GM19397 (cell line): ENCODE measurements around the gene PPIB.

Experiments
- ATAC-seq: cut with Tn5 transposase; IDR thresholded peaks from one replicate; pipeline ENCODE4 v1.9.1; 2021; ENCODE audit warnings: mild to moderate bottlenecking, moderate library complexity; ENCODE audit not compliant: unreplicated experiment

PPIB gene

DNA sequence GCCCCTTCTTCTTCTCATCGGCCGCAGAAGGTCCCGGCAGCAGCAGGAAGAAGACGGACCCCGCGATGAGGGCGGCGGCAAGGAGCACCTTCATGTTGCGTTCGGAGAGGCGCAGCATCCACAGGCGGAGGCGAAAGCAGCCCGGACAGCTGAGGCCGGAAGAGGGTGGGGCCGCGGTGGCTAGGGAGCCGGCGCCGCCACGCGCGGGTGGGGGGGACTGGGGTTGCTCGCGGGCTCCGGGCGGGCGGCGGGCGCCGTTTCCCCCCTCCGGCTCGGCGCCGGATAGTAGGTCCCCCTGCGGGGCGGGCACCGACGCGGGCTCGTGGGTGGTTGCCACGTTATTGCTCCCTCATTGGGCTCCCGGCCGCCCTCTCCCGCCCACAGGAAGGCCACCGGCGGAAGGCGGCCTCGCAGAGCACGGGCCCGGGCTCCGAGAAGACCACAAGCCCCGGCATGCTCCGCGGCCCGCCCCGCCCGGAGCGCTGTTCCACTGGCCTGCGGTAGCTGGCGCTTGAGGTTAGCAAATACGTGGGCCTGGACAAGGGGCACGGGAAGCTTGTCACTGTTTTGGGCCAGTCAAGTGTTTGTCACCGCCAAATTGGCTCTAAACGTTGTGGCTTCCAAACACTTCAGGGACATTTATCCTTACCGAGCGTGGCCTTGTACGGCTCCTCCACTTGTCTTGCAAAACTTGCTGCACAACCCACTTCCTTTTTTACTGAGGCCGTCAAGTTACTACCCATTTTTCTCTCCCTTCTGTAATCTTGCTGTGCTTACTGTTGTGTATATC is at the start of gene PPIB:
PPIB (minus strand) TSS at position 154 of the 790 bp plus-strand sequence; CDS start at position 118, 36 bp downstream.
- peak; percentile 93 for ATAC-seq

DNA sequence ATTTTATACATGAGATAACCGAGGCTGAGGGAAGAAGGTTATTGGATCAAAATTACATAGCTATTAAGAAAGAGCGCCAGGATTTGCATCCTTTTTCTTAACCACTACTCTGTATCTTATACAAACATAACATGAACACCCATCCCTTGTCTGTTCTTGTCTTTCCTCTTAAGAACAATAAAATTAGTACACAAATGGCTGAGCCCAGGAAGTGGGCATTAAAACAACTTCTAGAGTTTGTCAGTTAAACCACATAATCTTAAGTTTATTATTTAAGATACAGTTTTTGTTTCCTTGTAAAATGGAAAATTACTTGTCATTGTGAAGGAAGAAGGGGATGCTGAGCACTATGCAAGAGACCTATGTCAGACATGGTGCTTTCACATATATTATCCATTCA is 48.9 kb upstream of the PPIB start:
- no peak for ATAC-seq

DNA sequence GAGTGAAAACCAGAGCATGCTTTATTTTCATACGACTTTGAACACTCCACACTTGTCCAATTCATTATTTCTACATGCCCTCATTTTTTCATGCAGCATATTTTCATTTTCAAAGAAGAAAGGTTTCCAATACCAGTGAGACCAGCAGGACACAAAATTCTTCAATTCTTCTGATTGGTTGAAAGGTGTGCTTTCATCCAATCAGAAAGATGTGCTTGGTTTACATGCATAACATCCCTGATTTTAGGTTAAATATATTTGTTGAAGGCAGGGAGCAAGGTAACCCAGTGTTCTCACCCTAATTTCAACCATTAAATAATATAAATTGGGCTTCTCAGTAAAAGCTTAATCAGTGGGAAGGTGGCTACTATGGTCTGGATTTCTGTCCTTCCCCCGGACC is 47.5 kb upstream of the PPIB start:
- no peak for ATAC-seq

DNA sequence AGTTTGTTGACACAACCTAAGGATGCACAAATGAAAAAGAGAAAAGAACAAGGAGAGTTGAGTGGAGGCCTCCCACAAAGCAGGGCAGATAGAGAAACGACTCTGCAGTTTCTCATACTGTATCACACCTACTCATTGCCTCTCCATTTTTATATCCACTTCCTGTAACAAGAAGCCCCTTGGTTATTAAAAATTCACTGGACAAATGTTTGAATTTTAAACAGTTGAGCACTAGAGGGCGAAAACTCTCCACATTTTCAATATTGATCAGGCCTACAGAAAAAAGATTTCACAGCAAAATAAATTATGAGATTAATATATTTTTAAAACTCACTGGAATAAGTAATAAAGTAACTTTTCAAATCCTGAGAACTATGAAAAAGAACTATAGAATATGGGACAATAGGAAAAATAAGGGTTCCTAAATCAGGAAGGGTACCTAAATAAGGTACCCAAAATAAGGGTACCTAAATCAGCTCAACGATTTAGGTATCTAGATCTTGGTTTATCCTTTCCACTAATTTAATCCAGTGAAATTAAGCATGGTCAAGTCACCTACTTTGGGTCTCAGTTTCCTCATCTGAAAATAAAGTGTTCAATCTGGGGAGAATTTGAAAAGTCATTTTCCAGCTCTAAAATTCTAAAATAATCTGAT is 47.0 kb upstream of the PPIB start:
- ATAC-seq = no peak

DNA sequence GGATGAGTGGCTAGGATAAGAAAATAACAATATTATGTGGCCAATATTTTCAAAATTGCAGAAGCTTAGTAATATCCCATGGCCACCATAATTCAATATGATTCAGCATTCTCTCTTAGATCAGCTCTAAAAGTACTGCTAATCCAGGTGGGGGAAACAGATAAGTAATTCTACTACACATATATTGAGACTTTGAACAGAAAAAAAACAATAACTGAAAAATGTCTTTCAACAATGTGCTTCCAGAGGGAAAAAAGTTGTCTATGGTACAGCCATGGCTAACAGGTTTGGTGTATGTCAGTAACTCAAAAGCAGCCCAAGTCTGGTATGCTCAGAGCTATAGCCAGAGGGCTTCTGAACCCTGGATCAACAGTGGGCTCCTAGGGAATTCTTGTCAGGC is 42.4 kb upstream of the PPIB start:
- ATAC-seq = no peak

DNA sequence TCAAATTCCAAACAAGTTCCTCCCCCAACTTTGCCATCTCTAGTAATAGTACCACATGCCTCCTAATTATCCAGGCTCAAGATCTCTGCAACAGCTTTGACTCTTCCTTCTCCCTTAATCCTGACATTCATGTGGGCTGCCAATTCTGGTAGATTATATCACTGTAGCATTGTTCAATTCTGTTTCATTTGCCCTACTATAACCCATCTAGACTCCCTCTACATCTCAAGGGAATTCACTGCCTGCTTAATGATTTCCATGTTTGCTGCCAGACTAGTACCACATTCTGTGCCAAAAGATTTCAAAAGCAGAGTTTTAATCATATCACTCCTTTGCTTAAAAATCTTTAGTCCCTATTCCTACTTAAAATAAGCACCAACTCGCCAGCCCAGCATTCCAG is 34.6 kb upstream of the PPIB start:
- ATAC-seq = no peak

DNA sequence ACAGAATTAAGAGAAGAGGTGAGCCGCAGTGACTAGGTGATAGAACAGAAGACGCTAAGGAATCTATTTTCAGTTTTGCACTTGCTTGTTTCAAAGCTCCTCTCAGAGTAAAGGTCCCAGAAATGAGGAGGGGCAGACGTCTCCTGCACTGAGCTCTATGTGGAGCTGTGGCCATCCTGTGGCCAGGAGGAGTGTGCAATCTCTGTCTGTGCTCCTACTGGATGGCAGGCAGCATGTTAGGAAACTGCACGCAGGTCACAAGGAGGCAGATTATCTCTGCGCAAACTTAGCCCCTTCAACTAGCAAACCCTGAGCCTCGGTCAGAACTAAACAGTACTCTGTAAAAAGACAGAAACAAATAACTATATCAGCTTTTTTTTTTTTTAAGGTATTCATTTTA is 31.1 kb upstream of the PPIB start:
- ATAC-seq = no peak

DNA sequence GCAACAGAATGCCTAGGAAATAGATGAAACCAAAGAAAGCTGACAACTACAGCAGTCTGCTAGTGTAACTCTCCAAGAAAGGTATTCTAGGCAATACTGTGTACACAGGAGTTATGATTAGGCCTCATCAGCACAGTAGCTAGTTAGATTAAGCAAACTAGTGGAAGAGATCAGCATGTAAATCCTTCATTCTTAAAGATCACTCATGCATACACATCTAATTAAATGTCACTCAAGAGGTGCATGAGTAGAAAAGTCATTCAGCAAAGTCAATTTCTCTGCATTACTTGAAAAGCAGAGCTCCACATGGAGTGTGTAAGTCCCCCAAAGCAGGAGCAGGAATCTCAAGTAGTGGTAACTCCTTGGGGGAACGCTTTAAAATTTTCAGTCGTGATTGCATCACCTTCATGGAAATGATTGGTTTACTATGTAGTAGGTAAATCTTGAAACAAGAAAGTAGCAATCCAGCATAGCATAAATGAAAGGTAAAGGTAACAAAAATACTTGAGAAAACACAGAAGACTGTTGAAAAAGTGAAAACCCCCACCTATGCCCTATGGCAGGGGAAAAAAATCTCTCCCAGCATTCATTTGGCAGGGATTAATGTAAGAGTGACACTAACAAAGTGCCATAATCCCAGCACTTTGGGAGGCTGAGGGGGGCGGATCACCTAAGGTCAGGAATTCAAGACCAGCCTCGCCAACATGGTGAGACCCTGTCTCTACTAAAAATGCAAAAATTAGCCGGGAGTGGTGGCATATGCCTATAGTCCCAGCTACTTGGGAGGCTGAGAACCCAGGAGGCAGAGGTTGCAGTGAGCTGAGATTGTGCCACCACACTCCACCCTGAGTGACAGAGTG is 29.4 kb upstream of the PPIB start:
- ATAC-seq = no peak

DNA sequence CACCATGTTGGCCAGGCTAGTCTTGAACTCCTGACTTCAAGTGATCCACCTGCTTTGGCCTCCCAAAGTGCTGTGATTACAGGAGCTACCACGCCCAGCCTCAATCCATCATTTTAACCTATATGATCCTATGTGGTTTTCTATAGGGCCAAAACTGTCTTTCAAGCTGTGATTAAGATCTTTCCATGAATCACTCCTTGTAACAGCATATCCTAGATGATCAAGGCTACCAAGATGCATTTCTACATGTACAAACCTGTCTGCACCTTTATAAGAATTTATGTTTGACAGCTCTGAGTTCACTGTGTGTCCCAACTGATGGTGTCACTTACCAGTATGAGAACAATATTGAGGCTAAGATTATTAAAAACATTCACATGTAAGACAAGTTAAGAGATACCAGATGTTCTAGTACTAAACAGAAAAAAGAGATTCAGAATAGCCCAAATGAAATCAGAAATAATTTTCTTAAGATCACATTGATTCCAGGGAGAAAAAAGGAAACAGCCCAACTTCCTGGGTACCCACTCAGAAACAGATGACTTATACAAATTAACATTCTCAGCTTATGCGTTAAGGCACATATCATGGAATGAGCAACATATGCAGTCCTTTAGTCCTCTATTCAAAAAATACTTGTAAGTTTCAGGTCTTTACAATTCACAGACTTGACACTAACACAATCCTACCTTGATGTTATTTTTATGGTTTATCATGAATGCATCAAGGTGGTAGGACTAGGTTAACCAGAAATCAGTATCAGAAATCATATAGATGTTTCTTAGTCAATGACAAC is 24.8 kb upstream of the PPIB start:
- ATAC-seq = no peak

DNA sequence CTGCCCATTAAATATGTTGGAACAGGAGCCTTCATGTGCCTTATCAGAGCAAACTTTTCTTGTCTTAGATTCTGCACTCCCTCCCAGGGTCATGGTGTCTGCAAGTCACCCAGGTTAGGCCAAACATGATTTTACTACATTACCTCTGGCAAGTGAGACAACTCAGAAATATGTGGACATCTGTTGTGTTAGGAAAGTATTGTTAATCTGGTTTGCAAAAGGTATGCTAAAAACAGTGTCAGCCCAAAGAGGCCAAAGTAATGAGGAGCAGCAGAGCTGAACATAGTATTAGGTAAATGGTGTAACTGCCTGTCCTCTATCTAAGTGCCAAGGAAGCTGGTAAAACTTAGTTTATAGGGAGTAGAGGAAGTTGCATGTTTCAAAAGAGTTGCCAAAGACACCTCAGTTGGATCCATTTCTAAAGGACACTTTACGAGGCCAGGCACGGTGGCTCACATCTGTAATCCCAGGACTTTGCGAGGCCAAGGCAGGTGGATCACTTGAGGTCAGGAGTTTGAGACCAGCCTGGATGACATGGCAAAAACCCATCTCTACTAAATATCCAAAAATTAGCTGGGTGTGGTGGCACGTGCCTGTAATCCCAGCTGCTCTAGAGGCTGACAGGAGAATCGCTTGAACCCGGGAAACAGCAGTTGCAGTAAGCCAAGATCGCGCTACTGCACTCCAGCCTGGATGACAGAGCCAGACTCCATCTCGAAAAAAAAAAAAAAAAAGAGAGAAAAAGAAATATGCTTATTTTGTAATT is 22.5 kb upstream of the PPIB start:
- ATAC-seq = no peak

DNA sequence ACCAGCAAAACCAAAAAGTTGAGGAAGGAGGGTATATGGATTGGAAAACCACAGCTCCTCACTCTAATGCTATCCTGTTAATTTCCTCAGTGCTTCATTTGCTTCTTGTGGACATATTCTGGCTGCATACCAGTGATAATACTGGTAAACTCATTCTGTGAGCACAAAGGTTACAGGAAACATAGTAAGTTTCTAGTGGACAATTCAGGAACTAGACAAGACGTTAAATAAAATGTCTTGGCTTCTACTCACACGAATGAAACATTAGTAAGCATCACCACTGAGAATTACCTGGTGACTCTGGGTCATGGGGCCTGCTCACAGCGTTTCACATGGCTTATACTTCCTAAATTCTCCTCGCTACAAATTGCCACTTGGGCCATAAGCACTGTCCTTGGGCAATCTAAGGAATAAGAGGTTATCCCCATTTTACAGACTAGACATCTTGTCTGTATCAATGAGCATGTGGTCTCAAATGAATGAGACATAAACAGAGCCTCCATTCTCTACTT is 20.1 kb upstream of the PPIB start:
- ATAC-seq = no peak

DNA sequence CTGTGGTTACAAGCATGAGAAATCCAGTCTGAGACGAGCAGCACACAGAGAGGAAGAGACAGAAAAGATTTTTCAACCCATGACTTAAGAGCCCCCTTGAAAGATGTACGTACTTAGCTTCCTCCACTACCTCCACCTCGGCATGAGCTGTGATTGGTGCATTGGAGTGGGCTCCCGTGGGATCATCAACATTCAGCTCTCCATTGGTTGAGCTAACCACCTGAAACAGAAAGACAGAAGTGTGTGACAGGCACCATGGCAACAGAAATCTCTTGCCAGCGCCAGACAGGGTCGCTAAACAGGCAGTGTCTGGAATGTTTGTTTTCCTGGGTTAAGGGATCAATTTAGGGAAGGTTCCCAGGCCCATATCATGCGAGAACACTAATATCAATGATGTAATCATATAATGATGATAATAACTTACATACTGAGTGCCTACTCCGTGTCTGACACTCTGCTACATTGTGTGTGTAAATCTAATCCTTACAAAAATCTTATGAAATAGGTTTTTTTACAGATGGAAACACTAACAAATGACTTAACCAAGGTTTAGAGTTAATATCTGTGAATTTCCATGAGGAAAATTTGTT is 17.5 kb upstream of the PPIB start:
- ATAC-seq = peak; percentile 67

DNA sequence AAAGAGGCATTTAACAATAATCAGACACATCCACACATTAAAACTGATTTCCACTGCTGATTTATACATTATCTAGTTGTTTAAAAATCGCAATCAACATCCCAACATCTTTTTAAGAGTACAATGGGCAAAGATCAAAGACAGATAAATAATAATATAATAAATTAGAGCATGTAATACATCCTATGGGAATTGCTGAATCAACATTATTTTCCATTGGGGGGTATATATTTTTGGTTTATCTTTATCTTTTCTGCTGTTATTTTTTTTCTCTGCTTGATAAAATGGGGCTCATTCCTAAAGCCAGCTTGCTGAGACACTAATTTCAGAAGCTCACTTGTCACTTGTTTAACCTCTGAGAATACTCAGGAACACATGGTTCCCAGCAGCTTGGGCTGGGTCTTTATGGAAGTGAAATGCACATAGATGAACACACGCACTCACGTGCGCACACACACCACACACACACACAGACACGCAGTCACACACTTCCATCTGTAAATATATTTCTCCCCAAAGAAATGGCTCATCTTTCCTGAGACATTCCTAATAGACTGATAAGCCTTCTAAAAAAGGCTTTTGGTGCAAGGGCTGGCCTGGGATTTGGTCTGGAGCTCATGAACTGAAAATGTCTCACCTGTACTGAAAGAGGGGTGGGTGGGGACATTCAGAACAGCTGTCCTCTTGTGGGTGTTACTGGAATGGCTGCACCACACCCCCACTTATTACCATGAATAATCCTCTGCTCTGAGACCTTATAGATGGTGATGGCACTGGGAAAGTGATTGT is 3.5 kb upstream of the PPIB start:
- no peak for ATAC-seq

DNA sequence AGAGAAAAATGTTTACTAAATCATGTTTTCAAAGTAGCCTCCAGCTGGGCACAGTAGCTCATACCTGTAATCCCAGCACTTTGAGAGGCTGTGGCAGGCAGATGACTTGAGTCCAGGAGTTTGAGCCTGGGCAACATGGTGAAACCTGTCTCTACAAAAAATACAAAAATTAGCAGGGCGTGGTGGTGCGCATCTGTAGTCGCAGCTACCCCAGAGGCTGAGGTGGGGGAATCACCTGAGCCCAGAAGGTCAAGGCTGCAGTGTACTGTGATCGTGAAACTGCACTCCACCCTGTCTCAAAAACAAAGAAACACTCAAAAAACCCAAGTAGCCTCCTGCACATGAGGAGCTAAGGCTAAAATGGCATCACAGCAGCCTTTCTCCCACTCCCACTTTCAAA is 1.6 kb upstream of the PPIB start:
- no peak for ATAC-seq

DNA sequence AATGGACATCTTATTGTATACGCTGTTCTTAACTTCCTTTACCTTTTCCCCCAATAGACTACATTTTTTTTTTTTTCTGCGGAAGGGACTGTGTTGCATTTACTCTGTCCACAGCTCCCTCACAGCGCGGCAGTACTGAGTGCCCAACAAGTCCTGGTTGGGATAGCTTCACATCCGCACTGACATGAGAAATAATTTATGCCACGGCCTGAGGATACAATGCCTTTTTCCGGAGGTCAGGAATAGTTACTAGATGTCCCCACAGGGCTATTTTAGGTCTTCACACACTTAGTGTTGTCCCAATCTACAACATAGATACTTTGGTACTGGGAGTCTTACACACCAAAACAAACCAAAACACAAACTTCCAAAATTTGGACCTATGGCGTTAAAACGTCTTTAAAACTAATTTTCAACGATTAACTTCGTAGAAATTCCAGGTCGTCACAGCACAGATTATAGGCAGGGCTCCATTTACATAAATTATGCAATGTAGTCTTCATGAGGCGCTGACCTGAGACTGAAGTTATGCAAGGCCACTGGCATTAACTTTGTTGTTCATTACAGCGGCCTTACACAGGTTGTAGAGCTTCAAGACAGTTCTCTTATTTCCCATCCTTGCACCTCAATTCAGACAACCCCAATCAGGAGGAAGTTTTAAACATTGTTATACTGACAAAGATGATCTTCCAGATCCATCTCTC is 989 bp upstream of the PPIB start:
- no peak for ATAC-seq

DNA sequence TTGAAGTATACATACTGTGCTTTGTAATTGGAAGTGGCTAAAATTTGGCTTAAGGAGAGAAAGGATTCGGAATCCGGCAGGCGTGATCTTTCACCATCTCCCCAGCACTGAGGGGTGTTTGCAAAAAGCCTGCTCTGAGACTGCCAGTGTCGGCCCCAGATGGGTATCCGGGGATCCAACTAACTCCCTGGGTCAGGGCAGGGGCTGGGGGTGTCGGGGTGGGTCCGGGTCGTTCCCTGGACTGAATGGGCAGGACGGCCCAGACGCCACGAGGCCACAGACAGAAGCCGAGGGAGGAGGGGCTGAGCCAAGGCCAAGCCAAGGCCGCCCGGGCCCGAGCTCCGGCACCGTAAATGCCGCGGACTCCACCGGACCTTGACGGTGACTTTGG is 349 bp downstream of the PPIB start:
- ATAC-seq = peak; percentile 15

DNA sequence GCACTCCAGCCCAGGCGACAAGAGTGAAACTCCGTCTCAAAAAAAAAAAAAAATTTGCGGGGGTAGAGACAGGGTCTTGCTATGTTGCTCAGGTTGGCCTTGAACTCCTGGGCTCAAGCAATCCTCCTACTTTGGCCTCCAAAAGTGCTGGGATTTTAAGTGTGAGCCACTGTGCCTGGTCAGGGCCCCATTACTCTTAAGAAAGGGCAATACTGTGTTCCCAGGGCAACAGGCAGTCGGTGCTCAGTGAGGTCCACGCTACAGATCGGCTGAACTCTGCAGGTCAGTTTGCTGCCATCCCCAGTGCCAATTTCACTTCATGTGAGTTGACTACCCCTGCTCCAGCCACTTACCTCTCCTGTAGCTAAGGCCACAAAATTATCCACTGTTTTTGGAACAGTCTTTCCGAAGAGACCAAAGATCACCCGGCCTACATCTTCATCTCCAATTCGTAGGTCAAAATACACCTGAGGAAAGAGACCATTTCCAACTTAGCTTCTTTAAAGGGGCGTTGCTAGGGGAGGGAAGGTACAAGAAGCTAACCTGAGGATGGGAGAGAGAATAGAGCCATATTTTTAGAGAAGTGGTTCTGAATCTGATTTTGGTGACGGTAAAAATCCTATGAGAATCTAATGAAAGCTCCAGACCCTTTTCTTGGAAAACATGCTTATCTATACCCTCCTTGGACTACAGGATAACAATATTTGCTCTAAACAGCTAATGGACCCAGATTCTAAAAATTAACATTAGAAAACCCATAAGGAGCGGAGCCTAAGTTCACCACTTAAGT is 939 bp downstream of the PPIB start:
- no peak for ATAC-seq
